Stimulated activated CD8-positive, alpha-beta memory T cell treated with anti-CD3 and anti-CD28 coated beads, Interleukin-12 subunit alpha, Interleukin-12 subunit beta, amount 100 ng/mL, for 4 hours (primary cell): ENCODE measurements around the gene RNF19B.

Experiments used
- DNase-seq: peaks from one replicate; pipeline ENCODE4 v3.0.0-alpha.2; 2020; ENCODE audit warnings: low read depth

The RNF19B gene

DNA sequence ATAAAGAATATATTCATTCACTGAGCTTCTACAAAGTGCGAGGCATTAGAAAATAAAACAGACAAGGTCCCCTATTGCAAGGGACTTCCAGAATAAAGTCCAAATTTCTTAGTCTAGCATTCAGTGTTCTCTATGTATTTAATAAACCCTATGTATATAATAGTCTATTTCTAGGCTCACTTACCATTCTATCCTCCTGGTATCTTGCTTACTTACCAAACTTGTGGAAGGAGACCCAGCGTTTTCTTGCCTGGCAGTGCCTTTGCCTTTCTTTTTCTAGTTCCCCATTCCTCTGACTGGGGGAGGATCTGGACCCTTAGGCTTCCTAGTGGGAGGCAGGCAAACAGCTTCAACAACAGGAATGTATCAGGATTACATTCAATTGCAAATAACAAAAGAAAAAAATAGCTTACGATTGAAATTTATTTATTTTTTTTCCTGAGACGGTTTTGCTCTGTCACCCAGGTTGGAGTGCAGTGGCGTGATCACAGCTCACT, 690 bp upstream of the RNF19B start:
- DNase-seq, result no peak

GRCh38 chr1:32963746-32964460, 706 bp downstream of the RNF19B start:
- peak; percentile 43 for DNase-seq

DNA sequence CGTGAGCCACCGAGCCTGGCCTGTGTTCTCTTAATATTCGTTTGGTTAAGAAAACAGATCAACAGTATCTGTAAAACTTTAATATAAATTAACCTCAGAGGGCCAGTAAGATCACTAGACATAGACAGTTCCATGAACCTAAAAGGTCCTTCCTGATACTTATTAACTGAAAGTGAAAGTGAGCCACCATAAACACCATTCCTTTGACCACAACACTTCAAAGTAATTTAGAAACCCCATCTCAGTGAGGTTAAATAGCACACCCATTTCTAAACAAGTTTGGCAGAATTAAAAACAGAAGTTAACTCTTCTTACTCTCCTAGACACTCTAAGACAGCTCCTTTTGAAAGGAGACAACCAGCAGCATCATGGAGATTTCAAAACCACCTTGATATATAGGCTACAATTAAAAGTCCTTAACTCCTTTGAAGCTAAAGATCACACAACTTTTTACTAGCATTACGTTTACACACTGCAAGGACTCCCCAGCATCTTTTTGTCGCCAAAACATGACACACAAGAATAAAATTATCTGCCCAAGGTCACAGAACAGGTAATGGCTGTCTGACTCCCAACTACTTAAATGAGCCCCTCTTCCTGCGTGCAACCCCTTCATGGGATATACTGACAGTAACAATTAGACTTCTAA, 2.2 kb downstream of the RNF19B start:
- no peak for DNase-seq

- no peak for DNase-seq
These were observed 3.7 kb downstream of the RNF19B start for GRCh38 chr1:32960819-32961355.

DNA sequence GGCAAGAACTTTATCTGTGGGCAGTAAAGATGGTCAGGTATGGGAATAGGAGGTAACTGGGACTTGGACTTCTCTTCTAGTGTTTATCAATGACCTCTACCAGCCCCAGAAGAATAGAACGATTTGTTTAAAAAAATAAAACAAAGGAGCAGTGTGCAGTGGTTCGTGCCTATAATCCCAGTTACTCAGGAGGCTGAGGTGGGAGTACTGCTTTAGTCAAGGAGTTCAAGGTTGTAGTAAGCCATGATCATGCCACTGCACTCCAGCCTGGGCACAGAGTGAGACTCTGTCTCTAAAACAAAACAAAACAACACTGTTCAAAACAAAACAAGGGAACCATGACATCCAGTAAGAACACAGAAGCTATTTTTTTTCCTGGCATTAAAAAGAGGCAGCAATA, 4.3 kb downstream of the RNF19B start:
- DNase-seq, result no peak

DNA sequence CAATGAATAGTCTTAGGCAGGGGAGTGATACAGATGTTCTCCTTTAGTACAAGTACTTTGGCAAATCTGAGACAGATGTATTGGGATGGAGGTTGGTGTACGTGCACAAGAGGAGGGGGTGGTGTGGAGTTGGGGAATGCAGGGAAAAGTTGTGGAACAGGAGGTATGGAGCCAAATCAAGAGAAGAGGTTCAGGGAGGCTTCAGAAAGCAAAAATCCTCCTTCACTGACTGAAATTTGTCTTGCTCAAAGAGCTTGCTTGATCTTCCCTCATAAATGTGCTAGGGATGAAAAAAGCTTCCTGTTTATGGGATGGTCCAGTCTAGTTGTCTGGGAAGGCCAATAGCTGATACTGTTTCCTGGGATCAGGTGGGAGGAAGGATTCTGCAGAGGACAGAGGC, 5.8 kb downstream of the RNF19B start:
- no peak for DNase-seq

GRCh38 chr1:32957017-32957416, 7.6 kb downstream of the RNF19B start:
- no peak for DNase-seq

GRCh38 chr1:32954168-32954567, 10.4 kb downstream of the RNF19B start:
- no peak for DNase-seq

DNA sequence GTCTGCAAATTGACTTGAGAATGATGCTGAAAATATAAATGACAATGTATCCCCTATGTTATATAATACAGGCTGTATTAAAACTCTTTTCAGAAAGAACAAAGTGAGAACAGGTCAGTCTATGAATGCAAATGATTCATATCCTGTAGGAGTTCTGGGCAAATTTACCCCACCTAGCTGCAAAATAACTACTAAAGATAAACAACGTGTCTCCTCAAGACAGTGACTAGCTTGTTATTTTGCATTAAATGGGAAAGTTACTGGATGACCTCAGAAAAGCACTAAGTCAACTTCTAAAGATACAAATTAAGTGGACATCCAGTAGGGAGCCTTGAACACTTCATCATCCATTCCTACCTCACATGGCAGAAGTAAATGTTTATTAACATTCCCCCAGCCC, 11.1 kb downstream of the RNF19B start:
- no peak for DNase-seq

DNA sequence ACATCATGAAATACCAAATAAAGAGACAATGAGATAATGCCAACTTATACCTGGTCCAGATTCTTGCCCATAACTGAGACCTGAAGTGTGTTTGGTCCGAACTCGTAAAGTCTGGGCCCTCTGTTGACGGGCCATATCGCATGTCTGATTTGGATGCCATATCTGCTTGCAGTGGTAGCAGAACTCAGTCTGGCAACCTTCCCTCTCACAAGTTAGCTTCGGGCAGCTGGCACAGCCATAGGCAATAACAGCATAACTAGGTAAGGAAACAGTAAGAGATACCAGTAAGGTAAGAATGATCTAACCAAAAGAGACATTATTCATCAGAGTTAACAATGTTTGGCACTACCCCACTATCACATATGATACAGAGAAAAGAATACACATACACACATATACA, 15.1 kb downstream of the RNF19B start:
- no peak for DNase-seq

DNA sequence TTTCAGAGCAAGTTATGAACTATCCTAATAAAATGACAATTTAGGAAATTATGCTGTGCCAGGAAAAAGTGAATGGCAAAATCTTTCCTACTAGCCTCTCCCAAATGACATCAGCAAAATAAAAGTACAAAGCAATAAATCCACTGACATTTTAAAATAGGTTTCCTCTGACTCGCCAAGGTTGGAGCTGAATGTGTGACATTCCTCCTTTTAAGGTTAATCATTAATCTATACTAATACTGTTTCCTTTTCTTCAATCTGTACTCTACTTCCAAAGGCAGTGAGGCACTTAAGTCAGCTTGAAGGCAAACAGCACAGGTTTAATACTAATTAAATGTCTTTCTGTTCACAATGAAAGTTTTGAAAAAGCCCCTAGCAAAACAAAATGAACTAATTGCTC, 15.7 kb downstream of the RNF19B start:
- no peak for DNase-seq

DNA sequence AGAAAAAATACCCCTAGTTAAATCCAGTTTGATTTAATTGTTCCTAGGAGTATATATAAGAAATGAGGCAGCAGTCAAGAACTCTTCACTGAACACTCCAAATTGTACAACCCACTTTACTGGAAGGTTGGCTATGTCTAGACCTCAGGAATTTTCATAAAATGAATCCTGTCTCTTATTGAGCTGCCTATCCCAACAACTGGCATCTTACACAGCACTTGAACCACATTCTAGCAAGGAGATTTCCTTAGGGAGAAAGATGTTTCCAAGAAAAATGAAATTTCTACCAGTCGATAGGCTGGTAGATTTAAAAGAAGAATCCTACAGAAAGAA, 16.3 kb downstream of the RNF19B start:
- DNase-seq, result no peak

DNA sequence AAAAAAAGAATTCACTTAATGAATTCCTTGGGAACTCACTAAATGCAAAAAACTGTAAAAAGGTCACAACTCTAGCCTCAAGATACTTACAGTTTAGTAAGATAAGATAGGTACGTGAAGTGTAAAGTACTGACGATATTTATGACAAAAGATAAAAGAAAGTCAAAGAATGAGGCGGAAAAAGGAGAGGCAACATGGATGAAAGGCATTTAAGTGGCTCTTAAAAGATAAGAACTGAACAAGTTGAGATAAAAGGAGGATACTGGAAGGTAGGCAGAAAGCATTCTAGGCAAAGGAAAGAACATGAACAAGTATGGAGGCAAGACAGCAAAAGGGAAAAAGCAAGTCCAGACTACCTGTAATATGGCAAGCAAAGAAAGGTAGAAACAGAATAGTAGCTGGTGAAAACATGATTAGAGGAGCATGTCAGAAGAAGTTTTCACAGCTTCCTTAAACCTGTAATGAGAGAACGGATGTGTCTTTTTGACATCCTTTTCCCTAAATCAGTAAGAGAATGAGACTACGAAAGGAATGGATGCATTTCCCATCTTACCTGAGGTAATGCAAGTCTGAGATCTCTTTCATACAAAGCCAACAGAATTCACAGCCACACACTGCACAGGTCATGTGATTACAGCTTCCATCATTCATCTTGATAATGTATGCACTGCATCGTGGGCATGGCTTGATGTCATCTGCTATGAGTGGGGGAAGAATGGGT, 16.8 kb downstream of the RNF19B start:
- DNase-seq, result no peak

DNA sequence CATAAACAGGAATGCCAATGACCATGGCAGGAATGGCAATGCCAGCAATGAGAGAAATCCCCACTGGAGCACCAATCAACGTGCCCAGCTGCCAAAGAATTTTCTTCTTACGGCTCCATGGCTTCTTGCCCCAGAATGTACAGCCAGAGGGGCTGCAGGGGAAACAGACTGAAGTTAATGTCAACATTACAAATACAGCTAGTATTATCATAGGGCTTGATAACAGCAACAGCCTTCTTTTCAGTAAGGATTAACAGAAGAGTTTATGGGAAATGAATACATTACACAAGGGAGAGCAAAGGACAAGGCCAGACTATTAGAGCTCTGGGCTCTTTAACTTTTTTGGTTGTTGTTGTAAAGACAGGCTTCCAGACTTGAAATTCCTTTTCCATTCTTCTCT, 18.2 kb downstream of the RNF19B start:
- no peak for DNase-seq

DNA sequence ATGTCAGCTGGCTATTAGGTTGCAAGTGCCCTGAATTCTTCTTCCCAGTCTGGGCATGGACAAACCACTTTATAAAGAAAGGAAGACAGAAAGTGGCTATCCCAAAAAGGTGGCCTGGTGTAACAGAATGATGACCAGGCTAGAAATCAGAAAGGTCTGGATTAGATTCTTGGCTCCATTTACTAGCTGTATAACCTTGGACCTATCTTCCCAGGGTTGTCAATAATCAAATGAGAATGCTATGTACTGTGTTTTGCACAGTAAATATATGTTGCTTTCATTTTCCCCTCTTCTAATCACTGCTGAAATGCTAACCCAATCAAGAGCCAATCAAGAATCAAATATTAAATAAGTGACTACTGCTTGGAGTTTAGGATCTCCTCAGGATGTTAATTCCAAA, 20.4 kb downstream of the RNF19B start:
- no peak for DNase-seq

- no peak for DNase-seq
These were observed 24.8 kb downstream of the RNF19B start for GRCh38 chr1:32939655-32940371.

- DNase-seq, result no peak
These were observed 27.5 kb downstream of the RNF19B start for GRCh38 chr1:32937061-32937460.

- no peak for DNase-seq
These were observed 30.1 kb downstream of the RNF19B start for GRCh38 chr1:32934535-32934934.

GRCh38 chr1:32933742-32934322, 30.8 kb downstream of the RNF19B start:
- no peak for DNase-seq

DNA sequence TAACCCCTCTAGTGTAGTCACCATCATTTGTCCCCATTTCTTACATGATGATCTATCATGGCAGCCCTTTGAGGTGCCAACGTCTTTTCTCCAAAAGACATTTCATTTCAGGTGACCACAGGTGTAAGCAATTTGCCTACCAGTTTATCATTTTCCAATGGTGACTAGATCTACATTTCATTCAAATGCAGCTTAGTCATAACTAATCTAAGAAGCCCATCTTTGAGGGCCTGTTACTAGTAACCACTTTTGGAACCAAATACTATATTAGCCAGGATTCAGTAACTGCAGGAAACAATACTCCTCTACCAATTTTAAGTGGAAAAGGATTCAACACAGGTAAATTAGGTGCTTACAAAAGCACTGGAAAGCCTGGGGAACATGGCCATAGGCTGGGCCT, 32.8 kb downstream of the RNF19B start:
- no peak for DNase-seq

DNA sequence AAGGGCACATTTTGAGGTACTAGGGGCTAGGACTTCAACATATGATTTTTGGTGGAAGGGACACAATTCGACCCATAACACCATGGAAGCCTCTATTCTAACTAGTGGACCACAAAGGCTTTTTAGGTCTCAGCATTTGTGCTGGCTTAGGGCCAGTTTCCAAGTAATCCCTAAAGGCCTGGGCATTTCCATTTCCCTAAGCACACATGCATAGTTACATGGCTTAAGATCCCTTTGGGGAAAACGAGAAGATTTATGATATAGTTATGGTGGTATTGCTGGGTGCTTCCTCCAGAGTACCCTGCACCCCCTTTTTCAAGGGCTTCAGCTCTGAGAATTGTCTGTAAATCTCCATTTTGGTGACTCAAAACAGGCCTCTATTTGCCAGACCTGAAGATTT, 35.2 kb downstream of the RNF19B start:
- DNase-seq, result no peak

DNA sequence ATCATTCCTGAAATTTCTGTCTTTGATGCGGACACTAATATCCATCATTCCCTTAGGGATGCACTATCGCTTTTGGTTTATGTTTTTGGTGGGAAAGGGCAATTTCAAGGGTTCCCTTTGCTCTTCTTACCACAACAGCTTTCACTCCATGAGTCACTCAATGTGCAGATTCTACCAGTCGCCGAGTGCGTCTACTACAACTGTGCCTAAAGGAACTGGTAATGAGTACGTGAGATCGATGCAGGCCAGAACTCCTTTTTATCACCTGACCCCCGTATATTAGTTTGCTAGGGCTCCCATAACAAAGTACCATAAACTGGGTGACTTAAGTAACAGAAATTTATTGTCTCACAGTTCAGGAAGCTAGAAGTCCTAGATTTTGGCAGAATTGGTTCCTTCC, 35.9 kb downstream of the RNF19B start:
- DNase-seq, result no peak
